ENCODE results near the gene TRERF1.
"Not testable (repeated sequence)": the region's sequence is repeated elsewhere in the genome, so short reads cannot be mapped to it uniquely, and the experiment has no call there.

Gene TRERF1

GRCh38 chr6:42202131-42202915, 249.4 kb downstream of the TRERF1 start:
- H2BK15ac ChIP-seq (ENCODE audit: low read depth, poor library complexity, severe bottlenecking): peak overlapping the region; percentile 39
- H3K9me3 ChIP-seq (ENCODE audit: control insufficient read depth, low read length); H3K27me3 ChIP-seq (ENCODE audit: control insufficient read depth in 1 of 2, insufficient read depth in 1 of 2, low read length in 2 of 2); H4K8ac ChIP-seq (ENCODE audit: low read length); H2BK120ac ChIP-seq (ENCODE audit: low read depth, low read length); H3K27ac ChIP-seq (ENCODE audit: low read length, poor library complexity, severe bottlenecking); H3K79me1 ChIP-seq (replicated peaks; ENCODE audit: low read length, poor library complexity, severe bottlenecking); H2BK5ac ChIP-seq (ENCODE audit: low read depth, low read length, poor library complexity, severe bottlenecking); H2AFZ ChIP-seq (ENCODE audit: low read depth, low read length); H3K23ac ChIP-seq (ENCODE audit: low read length in 2 of 2); H3K18ac ChIP-seq (ENCODE audit: low read depth in 1 of 2, low read length in 2 of 2); H4K91ac ChIP-seq (ENCODE audit: low read length); H3K4me2 ChIP-seq (ENCODE audit: low read length, poor library complexity, severe bottlenecking); H3K4ac ChIP-seq (ENCODE audit: low read depth in 1 of 2, low read length in 2 of 2); H3K4me3 ChIP-seq (ENCODE audit: insufficient read depth in 1 of 2, low read depth in 1 of 2, low read length in 2 of 2); DNase-seq; H3K14ac ChIP-seq (ENCODE audit: low read length in 2 of 2); H2BK12ac ChIP-seq (ENCODE audit: low read length in 2 of 2); H3K9ac ChIP-seq (ENCODE audit: low read length): not testable (repeated sequence)
- 95% methylated on average over 12 of the region's 13 CpGs for WGBS
- peaks cover 4 to 19% of the 10 kb centered on the region in 2 experiments for H3K36me3 ChIP-seq (ENCODE audit: control insufficient read depth in 1 of 2, insufficient read depth in 2 of 2, low read depth in 1 of 2, low read length in 2 of 2)
- H2AK5ac ChIP-seq (ENCODE audit: low read length, severe bottlenecking): peak overlapping the region; percentile 81
- H3K4me1 ChIP-seq (ENCODE audit: control insufficient read depth, insufficient read depth, low read depth, low read length): peaks cover 12% of the 10 kb centered on the region

GRCh38 chr6:42201382-42201781, 250.3 kb downstream of the TRERF1 start:
- no peak overlapping the region for H2BK5ac ChIP-seq (ENCODE audit: low read depth, low read length, poor library complexity, severe bottlenecking)
- 59% methylated on average over 3 of the region's 3 CpGs for WGBS
- H2BK15ac ChIP-seq (ENCODE audit: low read depth, poor library complexity, severe bottlenecking): no peak overlapping the region
- H3K18ac ChIP-seq (ENCODE audit: low read depth in 1 of 2, low read length in 2 of 2): no peak overlapping the region
- H3K79me1 ChIP-seq (replicated peaks; ENCODE audit: low read length, poor library complexity, severe bottlenecking): peaks cover 3% of the 10 kb centered on the region
- H3K27ac ChIP-seq (ENCODE audit: low read length, poor library complexity, severe bottlenecking): no peak overlapping the region
- H3K9me3 ChIP-seq (ENCODE audit: control insufficient read depth, low read length): no peaks in the 10 kb centered on the region
- H2AK5ac ChIP-seq (ENCODE audit: low read length, severe bottlenecking): peak overlapping the region; percentile 49
- peaks cover 14% of the 10 kb centered on the region for H3K4me1 ChIP-seq (ENCODE audit: control insufficient read depth, insufficient read depth, low read depth, low read length)
- H2BK12ac ChIP-seq (ENCODE audit: low read length in 2 of 2): no peak overlapping the region
- no peak for DNase-seq
- H3K27me3 ChIP-seq (ENCODE audit: control insufficient read depth in 1 of 2, insufficient read depth in 1 of 2, low read length in 2 of 2): no peaks in the 10 kb centered on the region
- H3K23ac ChIP-seq (ENCODE audit: low read length in 2 of 2): no peak overlapping the region
- H2BK120ac ChIP-seq (ENCODE audit: low read depth, low read length): no peak overlapping the region
- no peak overlapping the region for H3K9ac ChIP-seq (ENCODE audit: low read length)
- no peak overlapping the region for H3K4me3 ChIP-seq (ENCODE audit: insufficient read depth in 1 of 2, low read depth in 1 of 2, low read length in 2 of 2)
- peaks cover 5 to 12% of the 10 kb centered on the region in 2 experiments for H3K36me3 ChIP-seq (ENCODE audit: control insufficient read depth in 1 of 2, insufficient read depth in 2 of 2, low read depth in 1 of 2, low read length in 2 of 2)
- H4K8ac ChIP-seq (ENCODE audit: low read length): no peak overlapping the region
- H3K4me2 ChIP-seq (ENCODE audit: low read length, poor library complexity, severe bottlenecking): no peak overlapping the region
- no peak overlapping the region for H4K91ac ChIP-seq (ENCODE audit: low read length)
- no peak overlapping the region for H3K4ac ChIP-seq (ENCODE audit: low read depth in 1 of 2, low read length in 2 of 2)
- no peak overlapping the region for H2AFZ ChIP-seq (ENCODE audit: low read depth, low read length)
- no peak overlapping the region for H3K14ac ChIP-seq (ENCODE audit: low read length in 2 of 2)

- Histone ChIP-seq H3K9ac (ENCODE audit: low read length) (peak overlapping the region; percentile 40), H3K23ac (ENCODE audit: low read length in 2 of 2) (no peak overlapping the region), H2BK120ac (ENCODE audit: low read depth, low read length) (no peak overlapping the region), H2AK5ac (ENCODE audit: low read length, severe bottlenecking) (no peak overlapping the region), H4K91ac (ENCODE audit: low read length) (no peak overlapping the region), H3K4me3 (ENCODE audit: insufficient read depth in 1 of 2, low read depth in 1 of 2, low read length in 2 of 2) (peak overlapping the region in 1 of 2 experiments; percentile 10), H3K4me1 (ENCODE audit: control insufficient read depth, insufficient read depth, low read depth, low read length) (peaks cover 14% of the 10 kb centered on the region), H2BK12ac (ENCODE audit: low read length in 2 of 2) (no peak overlapping the region), H3K9me3 (ENCODE audit: control insufficient read depth, low read length) (no peaks in the 10 kb centered on the region), H2AFZ (ENCODE audit: low read depth, low read length) (no peak overlapping the region), H3K18ac (ENCODE audit: low read depth in 1 of 2, low read length in 2 of 2) (no peak overlapping the region), H3K79me1 (replicated peaks; ENCODE audit: low read length, poor library complexity, severe bottlenecking) (peaks cover 1% of the 10 kb centered on the region), H3K14ac (ENCODE audit: low read length in 2 of 2) (no peak overlapping the region), H3K4ac (ENCODE audit: low read depth in 1 of 2, low read length in 2 of 2) (no peak overlapping the region), H3K27ac (ENCODE audit: low read length, poor library complexity, severe bottlenecking) (peak overlapping the region; percentile 90), H2BK15ac (ENCODE audit: low read depth, poor library complexity, severe bottlenecking) (no peak overlapping the region), H3K4me2 (ENCODE audit: low read length, poor library complexity, severe bottlenecking) (no peak overlapping the region), H3K27me3 (ENCODE audit: control insufficient read depth in 1 of 2, insufficient read depth in 1 of 2, low read length in 2 of 2) (no peaks in the 10 kb centered on the region), H4K8ac (ENCODE audit: low read length) (no peak overlapping the region), H2BK5ac (ENCODE audit: low read depth, low read length, poor library complexity, severe bottlenecking) (no peak overlapping the region), H3K36me3 (ENCODE audit: control insufficient read depth in 1 of 2, insufficient read depth in 2 of 2, low read depth in 1 of 2, low read length in 2 of 2) (peaks cover 3 to 8% of the 10 kb centered on the region in 2 experiments)
- WGBS: 30% methylated on average over 1 of the region's 1 CpG
- DNase-seq: peak; percentile 93
These were observed 251.7 kb downstream of the TRERF1 start for GRCh38 chr6:42200035-42200434.

- Histone ChIP-seq H3K9ac (ENCODE audit: low read length) (peak overlapping the region; percentile 40), H3K14ac (ENCODE audit: low read length in 2 of 2) (no peak overlapping the region), H3K27me3 (ENCODE audit: control insufficient read depth in 1 of 2, insufficient read depth in 1 of 2, low read length in 2 of 2) (no peaks in the 10 kb centered on the region), H3K9me3 (ENCODE audit: control insufficient read depth, low read length) (no peaks in the 10 kb centered on the region), H4K8ac (ENCODE audit: low read length) (peak overlapping the region; percentile 12), H3K79me1 (replicated peaks; ENCODE audit: low read length, poor library complexity, severe bottlenecking) (peaks cover 1% of the 10 kb centered on the region), H3K18ac (ENCODE audit: low read depth in 1 of 2, low read length in 2 of 2) (no peak overlapping the region), H4K91ac (ENCODE audit: low read length) (peak overlapping the region; percentile 69), H2AK5ac (ENCODE audit: low read length, severe bottlenecking) (peak overlapping the region; percentile 68), H2BK120ac (ENCODE audit: low read depth, low read length) (no peak overlapping the region), H3K23ac (ENCODE audit: low read length in 2 of 2) (no peak overlapping the region), H3K4me3 (ENCODE audit: insufficient read depth in 1 of 2, low read depth in 1 of 2, low read length in 2 of 2) (peak overlapping the region in 1 of 2 experiments; percentile 10), H3K4ac (ENCODE audit: low read depth in 1 of 2, low read length in 2 of 2) (no peak overlapping the region), H3K36me3 (ENCODE audit: control insufficient read depth in 1 of 2, insufficient read depth in 2 of 2, low read depth in 1 of 2, low read length in 2 of 2) (peaks cover 3% of the 10 kb centered on the region in 2 experiments), H2AFZ (ENCODE audit: low read depth, low read length) (no peak overlapping the region), H3K27ac (ENCODE audit: low read length, poor library complexity, severe bottlenecking) (peak overlapping the region; percentile 90), H2BK5ac (ENCODE audit: low read depth, low read length, poor library complexity, severe bottlenecking) (no peak overlapping the region), H3K4me2 (ENCODE audit: low read length, poor library complexity, severe bottlenecking) (no peak overlapping the region), H2BK15ac (ENCODE audit: low read depth, poor library complexity, severe bottlenecking) (no peak overlapping the region), H2BK12ac (ENCODE audit: low read length in 2 of 2) (peak overlapping the region; percentile 75 to 84), H3K4me1 (ENCODE audit: control insufficient read depth, insufficient read depth, low read depth, low read length) (peaks cover 11% of the 10 kb centered on the region)
- peak; percentile 74 for DNase-seq
- 90% methylated on average over 5 of the region's 5 CpGs for WGBS
These were observed 252.4 kb downstream of the TRERF1 start for GRCh38 chr6:42199106-42199981.

Data from mesenchymal stem cell (in vitro differentiated cells and primary cell).